ENCODE results near the gene ZNF784.

Gene ZNF784

DNA sequence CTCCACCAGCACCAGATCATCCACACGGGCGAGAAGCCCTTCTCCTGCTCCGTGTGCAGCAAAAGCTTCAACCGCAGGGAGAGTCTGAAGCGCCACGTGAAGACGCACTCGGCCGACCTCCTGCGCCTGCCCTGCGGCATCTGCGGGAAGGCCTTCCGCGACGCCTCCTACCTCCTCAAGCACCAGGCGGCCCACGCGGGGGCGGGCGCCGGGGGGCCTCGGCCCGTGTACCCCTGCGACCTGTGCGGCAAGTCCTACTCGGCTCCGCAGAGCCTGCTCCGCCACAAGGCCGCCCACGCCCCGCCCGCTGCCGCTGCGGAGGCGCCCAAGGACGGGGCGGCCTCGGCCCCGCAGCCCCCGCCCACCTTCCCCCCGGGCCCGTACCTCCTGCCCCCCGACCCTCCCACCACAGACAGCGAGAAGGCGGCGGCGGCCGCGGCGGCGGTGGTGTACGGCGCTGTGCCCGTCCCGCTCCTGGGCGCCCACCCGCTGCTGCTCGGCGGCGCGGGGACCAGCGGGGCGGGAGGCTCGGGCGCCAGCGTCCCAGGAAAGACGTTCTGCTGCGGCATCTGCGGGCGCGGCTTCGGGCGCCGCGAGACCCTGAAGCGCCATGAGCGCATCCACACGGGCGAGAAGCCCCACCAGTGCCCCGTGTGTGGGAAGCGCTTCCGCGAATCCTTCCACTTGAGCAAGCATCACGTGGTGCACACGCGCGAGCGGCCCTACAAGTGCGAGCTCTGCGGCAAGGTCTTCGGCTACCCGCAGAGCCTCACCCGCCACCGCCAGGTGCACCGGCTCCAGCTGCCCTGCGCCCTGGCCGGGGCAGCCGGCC is 9.4 kb downstream of the ZNF784 start:
- TF ChIP-seq, protein P1, sequence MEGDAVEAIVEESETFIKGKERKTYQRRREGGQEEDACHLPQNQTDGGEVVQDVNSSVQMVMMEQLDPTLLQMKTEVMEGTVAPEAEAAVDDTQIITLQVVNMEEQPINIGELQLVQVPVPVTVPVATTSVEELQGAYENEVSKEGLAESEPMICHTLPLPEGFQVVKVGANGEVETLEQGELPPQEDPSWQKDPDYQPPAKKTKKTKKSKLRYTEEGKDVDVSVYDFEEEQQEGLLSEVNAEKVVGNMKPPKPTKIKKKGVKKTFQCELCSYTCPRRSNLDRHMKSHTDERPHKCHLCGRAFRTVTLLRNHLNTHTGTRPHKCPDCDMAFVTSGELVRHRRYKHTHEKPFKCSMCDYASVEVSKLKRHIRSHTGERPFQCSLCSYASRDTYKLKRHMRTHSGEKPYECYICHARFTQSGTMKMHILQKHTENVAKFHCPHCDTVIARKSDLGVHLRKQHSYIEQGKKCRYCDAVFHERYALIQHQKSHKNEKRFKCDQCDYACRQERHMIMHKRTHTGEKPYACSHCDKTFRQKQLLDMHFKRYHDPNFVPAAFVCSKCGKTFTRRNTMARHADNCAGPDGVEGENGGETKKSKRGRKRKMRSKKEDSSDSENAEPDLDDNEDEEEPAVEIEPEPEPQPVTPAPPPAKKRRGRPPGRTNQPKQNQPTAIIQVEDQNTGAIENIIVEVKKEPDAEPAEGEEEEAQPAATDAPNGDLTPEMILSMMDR (IDR thresholded peaks at IDR 0.05; ENCODE audit: low read depth, low read length, missing control alignments), result no peak
- Histone ChIP-seq H3K4me3 (ENCODE audit: low read depth, low read length) (no peak overlapping the region), H3K27me3 (replicated peaks) (no peaks in the 10 kb centered on the region), H3K36me3 (replicated peaks) (peaks cover 30% of the 10 kb centered on the region), H3K27ac (no peak overlapping the region)
- in situ Hi-C loops (cut with HindIII; ENCODE audit: low pct_ligation_motif_present, low sequenced_read_pairs), result loop anchor here (25.0 kb wide), 1 partner anchor 228 kb away; the partner anchor contains the start of genes RPL28, TMEM190 and TMEM238
- DNase-seq, result no peak

DNA sequence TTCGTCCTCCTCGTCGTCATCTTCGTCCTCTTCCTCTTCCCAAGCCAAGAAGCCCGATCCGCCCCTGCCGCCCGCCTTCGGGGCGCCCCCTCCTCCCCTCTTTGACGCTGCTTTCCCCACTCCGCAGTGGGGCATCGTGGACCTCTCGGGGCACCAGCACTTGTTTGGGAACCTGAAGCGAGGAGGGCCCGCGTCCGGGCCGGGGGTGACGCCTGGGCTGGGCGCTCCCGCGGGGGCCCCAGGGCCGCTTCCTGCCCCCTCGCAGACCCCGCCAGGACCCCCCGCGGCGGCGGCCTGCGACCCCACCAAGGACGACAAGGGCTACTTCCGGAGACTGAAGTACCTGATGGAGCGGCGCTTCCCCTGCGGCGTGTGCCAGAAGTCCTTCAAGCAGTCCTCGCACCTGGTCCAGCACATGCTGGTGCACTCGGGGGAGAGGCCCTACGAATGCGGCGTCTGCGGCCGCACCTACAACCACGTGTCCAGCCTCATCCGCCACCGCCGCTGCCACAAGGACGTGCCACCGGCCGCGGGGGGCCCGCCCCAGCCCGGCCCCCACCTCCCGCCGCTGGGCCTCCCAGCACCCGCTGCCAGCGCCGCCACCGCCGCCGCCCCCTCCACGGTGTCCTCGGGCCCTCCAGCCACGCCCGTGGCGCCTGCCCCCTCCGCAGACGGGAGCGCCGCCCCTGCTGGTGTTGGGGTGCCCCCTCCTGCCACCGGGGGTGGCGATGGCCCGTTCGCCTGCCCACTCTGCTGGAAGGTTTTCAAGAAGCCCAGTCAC is 10.2 kb downstream of the ZNF784 start:
- Histone ChIP-seq H3K36me3 (replicated peaks) (peaks cover 35% of the 10 kb centered on the region), H3K27ac (no peak overlapping the region), H3K27me3 (replicated peaks) (no peaks in the 10 kb centered on the region), H3K4me3 (ENCODE audit: low read depth, low read length) (no peak overlapping the region)
- in situ Hi-C loops (cut with HindIII; ENCODE audit: low pct_ligation_motif_present, low sequenced_read_pairs), result loop anchor here (25.0 kb wide), 1 partner anchor 227 kb away; the partner anchor contains the start of genes RPL28, TMEM190 and TMEM238
- TF ChIP-seq, protein P1 (IDR thresholded peaks at IDR 0.05; ENCODE audit: low read depth, low read length, missing control alignments), result no peak
- DNase-seq, result no peak

DNA sequence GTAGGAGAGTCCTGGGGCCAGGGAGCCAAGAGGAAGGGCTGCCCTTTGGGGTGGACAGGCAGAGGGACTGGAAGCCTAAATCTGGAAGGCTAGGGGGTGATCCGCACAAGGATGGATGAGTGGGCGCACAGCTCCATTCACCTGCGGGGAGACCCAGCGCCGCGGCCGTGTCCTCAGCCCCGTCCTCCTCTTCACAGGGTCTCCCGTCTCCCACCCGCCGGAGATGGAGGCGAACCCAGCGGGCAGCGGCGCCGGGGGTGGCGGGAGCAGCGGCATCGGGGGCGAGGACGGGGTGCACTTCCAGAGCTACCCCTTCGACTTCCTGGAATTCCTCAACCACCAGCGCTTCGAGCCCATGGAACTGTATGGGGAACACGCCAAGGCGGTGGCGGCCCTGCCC is 11.0 kb downstream of the ZNF784 start:
- Histone ChIP-seq H3K27ac (no peak overlapping the region), H3K4me3 (ENCODE audit: low read depth, low read length) (no peak overlapping the region)
- in situ Hi-C loops (cut with HindIII; ENCODE audit: low pct_ligation_motif_present, low sequenced_read_pairs), result loop anchor here (25.0 kb wide), 1 partner anchor 226 kb away; the partner anchor contains the start of genes RPL28, TMEM190 and TMEM238

DNA sequence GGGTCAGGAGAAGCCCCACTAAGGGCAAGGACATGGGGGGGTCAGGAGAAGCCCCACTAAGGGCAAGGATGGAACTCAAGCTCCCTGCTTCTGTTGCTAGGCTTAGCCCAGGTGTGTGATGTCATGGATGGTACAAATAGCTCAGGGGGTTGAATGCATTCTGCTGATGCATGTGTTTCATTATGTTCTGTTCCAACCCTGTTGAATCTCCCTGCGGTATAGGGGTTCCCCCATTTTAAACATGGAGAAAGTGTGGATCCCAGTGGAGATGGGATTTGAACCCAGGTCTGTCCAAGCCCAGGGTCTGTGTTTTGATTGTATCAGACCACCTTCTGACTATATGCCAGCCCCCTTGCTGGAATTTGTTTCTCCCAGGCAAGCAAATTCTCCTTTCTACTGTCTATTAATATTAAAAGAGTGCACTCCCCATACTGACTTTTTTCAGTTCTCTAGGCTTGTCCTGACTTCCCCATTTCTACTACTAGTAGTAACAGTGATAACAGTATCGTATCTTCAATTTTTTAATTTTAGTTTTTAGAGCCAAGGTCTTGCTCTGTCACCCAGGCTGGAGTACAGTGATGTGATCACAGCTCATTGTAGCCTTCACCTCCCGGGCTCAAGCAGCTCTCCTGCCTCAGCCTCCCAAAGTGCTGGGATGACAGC is 12.3 kb downstream of the ZNF784 start:
- peaks cover 25% of the 10 kb centered on the region for H3K36me3 ChIP-seq (replicated peaks)
- in situ Hi-C loops (cut with HindIII; ENCODE audit: low pct_ligation_motif_present, low sequenced_read_pairs), result loop anchor here (25.0 kb wide), 1 partner anchor 225 kb away; the partner anchor contains the start of genes RPL28, TMEM190 and TMEM238
- H3K27me3 ChIP-seq (replicated peaks), result no peaks in the 10 kb centered on the region
- TF ChIP-seq, protein P1 (IDR thresholded peaks at IDR 0.05; ENCODE audit: low read depth, low read length, missing control alignments), result no peak
- H3K4me3 ChIP-seq (ENCODE audit: low read depth, low read length), result no peak overlapping the region
- DNase-seq, result no peak
- no peak overlapping the region for H3K27ac ChIP-seq

More for the DNA sequence above, 11.0 kb downstream of the ZNF784 start:
- no peak for DNase-seq
- Histone ChIP-seq H3K27me3 (replicated peaks) (no peaks in the 10 kb centered on the region), H3K36me3 (replicated peaks) (peaks cover 35% of the 10 kb centered on the region)
- TF ChIP-seq, protein P1 (IDR thresholded peaks at IDR 0.05; ENCODE audit: low read depth, low read length, missing control alignments), result no peak

DNA sequence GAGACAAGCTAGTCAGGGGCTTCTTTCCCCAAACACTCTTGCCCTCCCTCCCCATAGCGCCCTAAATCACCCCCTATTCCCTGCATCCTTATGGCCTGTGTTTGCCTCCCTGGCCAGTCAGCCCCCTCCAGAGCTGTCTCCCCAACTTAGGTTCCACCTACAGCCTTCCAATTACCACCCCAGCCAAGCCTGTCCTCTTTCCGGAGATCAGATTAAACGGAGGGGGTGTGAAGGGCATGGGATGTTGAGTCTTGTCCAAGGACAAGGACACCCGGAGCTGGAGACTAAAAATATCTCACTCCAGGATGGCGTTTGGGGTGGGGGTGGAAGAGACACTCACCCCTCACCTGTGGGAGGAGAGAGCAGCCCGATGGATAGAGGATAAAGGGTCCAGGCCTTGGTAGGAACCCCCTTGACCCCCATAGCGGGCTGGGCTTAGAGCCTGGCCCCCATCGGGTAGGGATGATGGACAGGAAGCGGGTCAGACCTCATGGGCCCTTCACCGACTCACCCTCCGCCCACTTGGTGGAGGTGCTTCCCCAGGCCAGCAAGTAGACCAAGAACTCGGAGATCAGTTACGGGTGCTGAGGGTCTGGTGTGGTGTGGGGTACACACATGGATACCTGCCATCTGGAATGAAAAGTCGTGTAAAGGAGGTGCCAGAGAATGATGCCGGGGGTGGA is 12.9 kb downstream of the ZNF784 start:
- TF ChIP-seq, protein P1 (IDR thresholded peaks at IDR 0.05; ENCODE audit: low read depth, low read length, missing control alignments), result no peak
- Histone ChIP-seq H3K27ac (no peak overlapping the region), H3K27me3 (replicated peaks) (no peaks in the 10 kb centered on the region)

More for the DNA sequence above, 12.9 kb downstream of the ZNF784 start:
- DNase-seq, result no peak
- H3K36me3 ChIP-seq (replicated peaks), result peaks cover 24% of the 10 kb centered on the region
- no peak overlapping the region for H3K4me3 ChIP-seq (ENCODE audit: low read depth, low read length)
- in situ Hi-C loops (cut with HindIII; ENCODE audit: low pct_ligation_motif_present, low sequenced_read_pairs), result loop anchor here (25.0 kb wide), 1 partner anchor 224 kb away; the partner anchor contains the start of genes RPL28, TMEM190 and TMEM238

Measured in brain microvascular endothelial cell (primary cell).